ENCODE data around the gene RSRC1.

DNA sequence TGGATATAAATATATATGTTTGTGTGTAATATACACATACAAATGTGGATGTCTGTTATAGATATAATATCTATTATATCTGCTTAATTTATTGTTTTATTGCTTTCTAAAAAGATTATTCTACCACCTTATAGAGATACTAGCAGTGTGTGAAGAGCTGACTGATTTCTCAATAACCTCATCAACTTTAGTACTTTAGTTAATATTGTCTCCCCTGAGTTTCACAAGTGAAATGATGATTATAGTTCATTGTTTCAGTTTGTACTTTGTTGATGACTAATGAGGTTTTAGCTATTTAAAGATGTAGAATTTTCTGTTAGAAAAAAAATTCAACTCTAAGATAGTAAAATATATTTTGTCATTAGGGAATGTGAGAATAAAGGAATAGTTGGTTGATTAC is 11.4 kb downstream of the RSRC1 start:
- TF ChIP-seq, protein P1, sequence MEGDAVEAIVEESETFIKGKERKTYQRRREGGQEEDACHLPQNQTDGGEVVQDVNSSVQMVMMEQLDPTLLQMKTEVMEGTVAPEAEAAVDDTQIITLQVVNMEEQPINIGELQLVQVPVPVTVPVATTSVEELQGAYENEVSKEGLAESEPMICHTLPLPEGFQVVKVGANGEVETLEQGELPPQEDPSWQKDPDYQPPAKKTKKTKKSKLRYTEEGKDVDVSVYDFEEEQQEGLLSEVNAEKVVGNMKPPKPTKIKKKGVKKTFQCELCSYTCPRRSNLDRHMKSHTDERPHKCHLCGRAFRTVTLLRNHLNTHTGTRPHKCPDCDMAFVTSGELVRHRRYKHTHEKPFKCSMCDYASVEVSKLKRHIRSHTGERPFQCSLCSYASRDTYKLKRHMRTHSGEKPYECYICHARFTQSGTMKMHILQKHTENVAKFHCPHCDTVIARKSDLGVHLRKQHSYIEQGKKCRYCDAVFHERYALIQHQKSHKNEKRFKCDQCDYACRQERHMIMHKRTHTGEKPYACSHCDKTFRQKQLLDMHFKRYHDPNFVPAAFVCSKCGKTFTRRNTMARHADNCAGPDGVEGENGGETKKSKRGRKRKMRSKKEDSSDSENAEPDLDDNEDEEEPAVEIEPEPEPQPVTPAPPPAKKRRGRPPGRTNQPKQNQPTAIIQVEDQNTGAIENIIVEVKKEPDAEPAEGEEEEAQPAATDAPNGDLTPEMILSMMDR (IDR thresholded peaks at IDR 0.05; ENCODE audit: borderline replicate concordance, extremely low read depth, low read length, poor library complexity, severe bottlenecking): no peak
- no peak for TF ChIP-seq EZH2 (IDR thresholded peaks at IDR 0.05; ENCODE audit: borderline replicate concordance, low read depth, low read length, severe bottlenecking)
